ENCODE data around the gene ADAM19.

GRCh38 chr5:157561110-157561509 is 14.5 kb downstream of the ADAM19 start:
- TF ChIP-seq CTCF (IDR thresholded peaks at IDR 0.05) (no peak), EZH2 (IDR thresholded peaks at IDR 0.05) (no peak), EZH2phosphoT487 (IDR thresholded peaks at IDR 0.05) (no peak)
